GM12872 (cell line): ENCODE results near the gene TACC3.

Source experiments
- CTCF ChIP-seq: IDR thresholded peaks from 3 replicates; pipeline ENCODE4 v1.5.1; 2011; ENCODE audit warnings: low read depth, mild to moderate bottlenecking, low read length, moderate library complexity; ENCODE audit not compliant: insufficient read depth

Gene TACC3

GRCh38 chr4:1690698-1691097, 30.6 kb upstream of the TACC3 start:
- no peak for TF ChIP-seq CTCF

- no peak for TF ChIP-seq CTCF
Measured at GRCh38 chr4:1691737-1692373, 29.5 kb upstream of the TACC3 start.

GRCh38 chr4:1693131-1693896, 28.0 kb upstream of the TACC3 start:
- peak; percentile 98 for TF ChIP-seq CTCF

- no peak for TF ChIP-seq CTCF
Measured at GRCh38 chr4:1695913-1696312, 25.4 kb upstream of the TACC3 start.

GRCh38 chr4:1703867-1704266, 17.5 kb upstream of the TACC3 start:
- TF ChIP-seq CTCF: no peak

- TF ChIP-seq CTCF: no peak
Measured at GRCh38 chr4:1705732-1706131, 15.6 kb upstream of the TACC3 start.

GRCh38 chr4:1706358-1706757, 15.0 kb upstream of the TACC3 start:
- no peak for TF ChIP-seq CTCF
